ENCODE results near the gene OS9.

OS9 gene

DNA sequence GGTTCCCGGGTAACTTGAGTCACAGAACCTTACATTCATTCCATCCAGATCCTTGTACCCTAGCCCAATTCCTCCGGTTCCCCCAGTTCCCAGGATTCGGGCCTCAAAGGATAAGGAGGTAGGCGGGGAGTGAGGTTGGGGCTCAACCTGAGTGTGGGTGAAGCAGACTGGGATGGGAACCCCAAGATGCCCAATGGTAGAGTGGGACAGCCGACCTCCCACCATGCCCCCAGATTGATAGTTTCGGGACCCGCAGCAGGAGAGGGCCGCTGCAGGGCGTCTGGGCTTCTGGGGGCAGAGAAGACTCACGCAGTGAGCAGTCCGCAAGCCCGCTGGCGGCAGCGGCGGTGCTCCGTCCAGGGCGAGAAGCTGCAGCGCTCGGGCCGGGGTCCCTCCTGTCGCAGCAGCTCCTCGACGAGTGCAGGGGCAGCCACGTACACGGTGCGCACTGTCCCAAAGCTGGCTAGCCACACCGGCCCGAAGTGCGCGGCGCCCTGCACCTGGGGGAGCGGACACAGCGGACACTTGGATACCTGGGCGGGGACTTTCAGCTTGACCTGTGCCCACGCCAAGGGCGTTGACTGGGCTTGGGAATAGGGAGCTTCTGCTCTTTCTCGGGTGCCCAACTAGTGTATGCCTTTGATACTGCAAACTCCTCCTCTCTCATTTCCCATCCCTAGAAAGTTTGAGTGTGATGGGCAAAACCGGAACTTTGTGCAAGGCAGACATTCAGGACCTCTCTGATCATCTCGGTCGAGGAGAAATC lies 71.9 kb downstream of the OS9 start:
- no peak for DNase-seq (ENCODE audit: low read depth)

DNA sequence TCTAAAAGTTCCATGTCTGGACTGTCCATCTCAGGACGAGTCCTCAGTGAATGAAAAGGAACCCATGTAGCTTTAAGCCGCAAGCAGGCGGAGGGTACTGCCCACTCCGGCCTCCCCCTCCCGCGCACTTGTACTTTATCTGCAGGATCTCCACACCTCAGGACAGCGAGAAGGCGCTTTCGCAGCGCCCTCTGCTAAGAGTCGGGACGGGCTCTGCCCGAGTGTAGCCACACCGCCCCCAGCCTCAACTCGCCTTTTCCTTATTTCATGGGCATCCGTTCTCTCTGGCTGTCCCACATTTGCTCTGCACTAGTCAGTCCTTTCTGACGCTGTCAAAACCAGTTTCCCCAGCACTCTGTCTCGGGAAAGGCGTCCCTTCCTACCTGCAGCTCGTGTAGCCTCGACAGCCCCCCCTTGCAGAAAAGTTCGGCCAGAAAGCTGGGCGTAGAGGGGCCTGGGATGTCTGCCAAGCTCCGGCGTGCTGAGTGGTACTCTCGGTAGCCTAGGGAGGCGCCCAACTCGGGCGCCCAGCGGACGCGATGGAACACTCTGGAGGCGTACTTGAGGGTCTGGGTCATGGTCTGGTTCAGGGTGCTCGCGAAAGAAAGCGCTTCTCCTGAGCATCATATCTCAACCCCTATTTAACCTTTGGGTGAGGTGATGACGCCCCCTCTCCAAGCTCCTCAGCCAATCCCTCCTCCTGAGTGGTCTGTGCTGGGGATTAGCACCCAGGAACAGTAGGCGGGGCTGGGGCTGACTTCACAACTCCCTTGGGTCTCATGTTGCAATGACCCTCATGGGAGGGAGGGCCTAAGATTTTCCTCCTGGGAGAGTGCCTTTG lies 72.8 kb downstream of the OS9 start, which contains the start of gene CYP27B1:
CYP27B1 (minus strand) TSS at position 615 of the 841 bp plus-strand sequence; CDS start at position 578, 37 bp downstream.
- DNase-seq (ENCODE audit: low read depth): no peak

DNA sequence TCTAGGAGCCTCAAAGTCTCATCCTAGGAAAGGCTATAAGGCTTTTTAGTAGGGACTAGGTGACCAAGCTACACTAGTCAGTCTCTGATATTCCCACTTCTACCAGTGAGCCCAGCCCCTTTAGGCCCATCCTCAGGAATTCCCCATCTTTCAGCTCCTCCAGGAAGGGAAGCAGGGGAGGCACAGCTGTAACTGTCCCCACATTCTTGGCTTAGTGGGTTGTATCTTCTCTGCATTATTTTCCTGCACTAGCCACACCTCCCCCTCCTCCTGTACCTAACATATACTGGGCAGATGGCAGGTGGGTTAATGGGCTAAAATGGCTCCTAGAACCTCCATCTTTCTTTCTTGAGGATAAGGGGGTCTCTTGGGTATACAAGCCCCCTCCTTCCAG lies 73.4 kb downstream of the OS9 start:
- no peak for DNase-seq (ENCODE audit: low read depth)

DNA sequence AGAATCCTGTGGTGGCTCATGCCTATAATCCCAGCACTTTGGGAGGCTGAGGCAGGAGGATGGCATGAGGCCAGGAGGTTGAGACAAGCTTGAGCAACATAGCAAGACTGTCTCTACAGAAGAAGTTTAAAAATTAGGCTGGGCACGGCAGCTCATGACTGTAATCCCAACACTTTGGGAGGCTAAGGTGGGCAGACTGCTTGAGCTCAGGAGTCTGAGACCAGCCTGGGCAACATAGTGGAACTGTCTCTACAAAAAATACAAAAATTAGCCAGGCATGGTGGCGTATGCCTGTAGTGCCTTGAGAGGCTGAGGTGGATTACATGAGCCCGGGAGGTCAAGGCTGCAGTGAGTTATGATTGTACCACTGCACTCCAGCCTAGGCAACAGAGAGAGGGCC lies 73.9 kb downstream of the OS9 start:
- DNase-seq (ENCODE audit: low read depth): no peak

DNA sequence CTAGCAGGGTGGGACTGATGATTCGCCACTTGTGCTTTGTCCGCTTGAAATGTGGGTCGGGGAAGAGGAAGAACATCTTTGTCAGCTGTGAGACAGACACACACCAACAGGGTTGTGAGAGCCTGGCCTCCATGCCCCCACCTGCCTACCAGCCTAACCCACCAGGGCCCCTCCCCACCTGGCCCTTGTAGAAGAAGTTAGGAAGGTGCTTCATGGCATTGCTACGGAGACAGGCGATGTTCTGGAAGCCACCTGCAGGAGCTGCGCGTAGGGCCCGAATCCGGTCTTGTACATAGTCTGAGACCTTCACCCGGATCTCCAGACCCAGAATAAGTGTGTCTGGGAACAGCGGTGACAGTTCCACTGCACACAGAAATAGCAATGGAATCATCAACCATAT lies 75.7 kb downstream of the OS9 start:
- DNase-seq (ENCODE audit: low read depth): no peak

DNA sequence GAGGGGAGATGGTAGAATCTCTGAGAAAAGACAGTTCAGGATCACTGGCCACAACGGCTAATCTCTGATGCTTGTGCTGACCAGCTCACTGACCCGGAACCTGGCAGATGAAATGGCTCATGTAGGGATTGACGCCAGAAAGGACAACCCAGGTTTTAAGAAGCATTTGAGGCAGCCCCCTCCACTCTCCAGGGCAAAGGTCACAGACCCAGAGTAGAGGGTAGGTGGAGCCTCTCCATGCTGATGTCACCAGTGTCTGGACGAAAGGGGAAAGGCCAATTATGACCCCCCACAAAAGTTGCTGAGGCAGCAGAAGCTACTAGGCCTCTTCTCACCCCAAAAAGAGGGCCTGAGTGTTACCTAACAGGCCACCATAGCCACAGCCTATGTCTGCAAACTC lies 76.8 kb downstream of the OS9 start:
- no peak for DNase-seq (ENCODE audit: low read depth)
